GM21737 (cell line): ENCODE results near the gene EIF4E.

ENCODE experiments used
- ATAC-seq: cut with Tn5 transposase; IDR thresholded peaks from one replicate; pipeline ENCODE4 v1.9.1; 2021; ENCODE audit warnings: mild to moderate bottlenecking, moderate library complexity; ENCODE audit not compliant: unreplicated experiment

Gene EIF4E

GRCh38 chr4:98928505-98929340 lies at the start of gene EIF4E:
Gene EIF4E, minus strand, starts transcription at chr4:98929133. Its CDS starts 21 bp downstream, at chr4:98929112.
- ATAC-seq = peak; percentile 76

- no peak for ATAC-seq
These were observed 48.6 kb upstream of the EIF4E start for GRCh38 chr4:98977557-98977956.

- no peak for ATAC-seq
These were observed 47.8 kb upstream of the EIF4E start for GRCh38 chr4:98976716-98977115.

- no peak for ATAC-seq
These were observed 41.2 kb upstream of the EIF4E start for GRCh38 chr4:98969878-98970785.

- no peak for ATAC-seq
These were observed 38.9 kb upstream of the EIF4E start for GRCh38 chr4:98967786-98968329.

- ATAC-seq = no peak
These were observed 38.0 kb upstream of the EIF4E start for GRCh38 chr4:98966926-98967325.

- ATAC-seq = no peak
These were observed 34.9 kb upstream of the EIF4E start for GRCh38 chr4:98963538-98964433.

GRCh38 chr4:98961770-98962169 lies 32.8 kb upstream of the EIF4E start:
- no peak for ATAC-seq

GRCh38 chr4:98959411-98959810 lies 30.5 kb upstream of the EIF4E start:
- ATAC-seq = no peak

GRCh38 chr4:98958065-98958464 lies 29.1 kb upstream of the EIF4E start:
- no peak for ATAC-seq

- no peak for ATAC-seq
These were observed 26.3 kb upstream of the EIF4E start for GRCh38 chr4:98955229-98955628.

- no peak for ATAC-seq
These were observed 22.8 kb upstream of the EIF4E start for GRCh38 chr4:98951710-98952109.

GRCh38 chr4:98950925-98951324 lies 22.0 kb upstream of the EIF4E start:
- ATAC-seq = no peak

GRCh38 chr4:98946359-98946758 lies 17.4 kb upstream of the EIF4E start:
- no peak for ATAC-seq

- no peak for ATAC-seq
These were observed 16.4 kb upstream of the EIF4E start for GRCh38 chr4:98945297-98945850.

GRCh38 chr4:98939892-98940298 lies 11.0 kb upstream of the EIF4E start:
- no peak for ATAC-seq

GRCh38 chr4:98939438-98939837 lies 10.5 kb upstream of the EIF4E start:
- ATAC-seq = no peak

GRCh38 chr4:98937986-98938720 lies 9.2 kb upstream of the EIF4E start:
- ATAC-seq = no peak

GRCh38 chr4:98935633-98936032 lies 6.7 kb upstream of the EIF4E start:
- ATAC-seq = no peak
